Measurements from ENCODE around the gene YIPF1.

- no peak for TF ChIP-seq REST (IDR thresholded peaks at IDR 0.05; ENCODE audit: low read depth)
- TF ChIP-seq, protein P1, sequence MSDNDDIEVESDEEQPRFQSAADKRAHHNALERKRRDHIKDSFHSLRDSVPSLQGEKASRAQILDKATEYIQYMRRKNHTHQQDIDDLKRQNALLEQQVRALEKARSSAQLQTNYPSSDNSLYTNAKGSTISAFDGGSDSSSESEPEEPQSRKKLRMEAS (IDR thresholded peaks at IDR 0.05) = no peak
- TF ChIP-seq ZBTB7A (IDR thresholded peaks at IDR 0.05; ENCODE audit: low read depth) = no peak
Observed at GRCh38 chr1:53842347-53842746, 47.2 kb downstream of the YIPF1 start.
